Ramos (cell line): Measurements from ENCODE around the gene HAVCR1.
"Not testable (repeated sequence)": the region's sequence is repeated elsewhere in the genome, so short reads cannot be mapped to it uniquely, and the experiment has no call there.

Experiments used
- in situ Hi-C: fragments of 300-500 bp; cut with MboI; formaldehyde crosslinking; loops from one replicate; pipeline ENCODE4 v1.14.3; 2022; ENCODE audit warnings: low sequenced_read_pairs; ENCODE audit not compliant: unreplicated experiment

HAVCR1 gene

GRCh38 chr5:157059093-157059539, at the start of gene HAVCR1:
Gene HAVCR1 (minus strand): TSS chr5:157059116. CDS start chr5:157057943, 1,173 bp downstream.
- in situ Hi-C loops, result no loop called here

- in situ Hi-C loops, result no loop called here
These were observed 48.6 kb upstream of the HAVCR1 start for GRCh38 chr5:157107508-157107907.

- in situ Hi-C loops, result no loop called here
These were observed 47.9 kb upstream of the HAVCR1 start for GRCh38 chr5:157106630-157107461.

- in situ Hi-C loops, result no loop called here
These were observed 41.3 kb upstream of the HAVCR1 start for GRCh38 chr5:157100140-157100679.

- in situ Hi-C loops, result no loop called here
These were observed 29.6 kb upstream of the HAVCR1 start for GRCh38 chr5:157088342-157088990.

- in situ Hi-C loops, result no loop called here
These were observed 27.9 kb upstream of the HAVCR1 start for GRCh38 chr5:157086751-157087359.

- in situ Hi-C loops, result no loop called here
These were observed 27.0 kb upstream of the HAVCR1 start for GRCh38 chr5:157085930-157086329.

- in situ Hi-C loops, result no loop called here
These were observed 21.4 kb upstream of the HAVCR1 start for GRCh38 chr5:157080286-157080685.

GRCh38 chr5:157076558-157076957, 17.6 kb upstream of the HAVCR1 start:
- in situ Hi-C loops, result no loop called here

GRCh38 chr5:157072508-157072907, 13.6 kb upstream of the HAVCR1 start:
- in situ Hi-C loops, result no loop called here

GRCh38 chr5:157069949-157070348, 11.0 kb upstream of the HAVCR1 start:
- in situ Hi-C loops, result no loop called here

GRCh38 chr5:157068785-157069184, 9.9 kb upstream of the HAVCR1 start:
- in situ Hi-C loops, result no loop called here

GRCh38 chr5:157068339-157068738, 9.4 kb upstream of the HAVCR1 start:
- in situ Hi-C loops, result no loop called here

GRCh38 chr5:157067005-157067404, 8.1 kb upstream of the HAVCR1 start:
- in situ Hi-C loops, result no loop called here

- in situ Hi-C loops, result no loop called here
These were observed 7.2 kb upstream of the HAVCR1 start for GRCh38 chr5:157066080-157066479.

- in situ Hi-C loops, result no loop called here
These were observed 5.0 kb upstream of the HAVCR1 start for GRCh38 chr5:157063776-157064430.

GRCh38 chr5:157059891-157060290, 975 bp upstream of the HAVCR1 start:
- in situ Hi-C loops, result no loop called here

- in situ Hi-C loops, result no loop called here
These were observed 1.2 kb downstream of the HAVCR1 start for GRCh38 chr5:157057459-157058370.

GRCh38 chr5:157056848-157057247, 2.1 kb downstream of the HAVCR1 start:
- in situ Hi-C loops, result not testable (repeated sequence)
